Suppressor macrophage treated with lipopolysaccharide for 1 hour (primary cell): ENCODE measurements around the gene CDC25B.

Source experiments
- DNase-seq, 3 donors: peaks; one replicate each; pipeline ENCODE4 v3.0.0-alpha.2; 2020 to 2022

CDC25B gene

DNA sequence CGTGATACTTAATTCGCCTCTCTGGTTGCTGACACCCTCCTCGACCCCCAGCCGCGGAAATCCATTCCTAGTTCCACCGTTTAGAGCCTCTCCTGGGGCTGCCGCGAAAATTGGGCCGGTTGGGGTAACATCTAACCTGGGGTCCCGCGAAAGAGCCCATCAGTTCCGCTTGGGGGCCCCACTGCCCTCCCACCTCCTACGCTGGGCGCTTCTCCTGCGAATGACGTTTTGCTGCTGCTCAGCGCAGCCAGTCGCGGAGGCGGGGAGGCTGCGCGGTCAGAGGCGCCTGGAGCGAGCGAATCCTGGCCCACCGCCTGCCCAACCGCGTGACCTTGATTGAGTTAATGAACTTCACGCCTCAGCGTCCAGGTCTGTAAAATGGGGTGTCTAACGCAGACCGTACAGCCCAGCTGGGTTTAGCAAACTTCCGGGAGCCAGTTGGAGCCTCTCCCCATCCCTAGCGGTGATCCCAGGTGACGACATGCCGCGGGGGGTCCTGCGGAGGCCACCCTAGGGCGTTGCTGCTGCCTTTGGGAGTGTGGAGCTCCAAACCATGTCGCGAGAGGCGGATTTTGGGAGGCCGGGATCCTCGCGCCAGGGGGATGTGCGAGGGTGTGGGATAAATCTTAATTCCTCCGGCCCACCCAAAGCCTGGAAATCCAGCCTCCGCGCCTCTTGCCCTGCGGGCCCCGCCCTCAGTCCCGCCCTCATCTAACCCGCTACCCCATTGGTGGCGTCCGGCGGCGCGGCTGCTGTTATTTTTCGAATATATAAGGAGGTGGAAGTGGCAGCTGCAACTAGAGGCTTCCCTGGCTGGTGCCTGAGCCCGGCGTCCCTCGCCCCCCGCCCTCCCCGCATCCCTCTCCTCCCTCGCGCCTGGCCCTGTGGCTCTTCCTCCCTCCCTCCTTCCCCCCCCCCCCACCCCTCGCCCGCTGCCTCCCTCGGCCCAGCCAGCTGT is at the start of gene CDC25B:
CDC25B (plus strand) TSS at position 800 of the 958 bp plus-strand sequence. CDS start 222 bp downstream, outside the sequence.
- peak; percentile 89 to 95 (median 92) for DNase-seq

GRCh38 chr20:3747471-3747870 is 48.6 kb upstream of the CDC25B start:
- no peak for DNase-seq

DNA sequence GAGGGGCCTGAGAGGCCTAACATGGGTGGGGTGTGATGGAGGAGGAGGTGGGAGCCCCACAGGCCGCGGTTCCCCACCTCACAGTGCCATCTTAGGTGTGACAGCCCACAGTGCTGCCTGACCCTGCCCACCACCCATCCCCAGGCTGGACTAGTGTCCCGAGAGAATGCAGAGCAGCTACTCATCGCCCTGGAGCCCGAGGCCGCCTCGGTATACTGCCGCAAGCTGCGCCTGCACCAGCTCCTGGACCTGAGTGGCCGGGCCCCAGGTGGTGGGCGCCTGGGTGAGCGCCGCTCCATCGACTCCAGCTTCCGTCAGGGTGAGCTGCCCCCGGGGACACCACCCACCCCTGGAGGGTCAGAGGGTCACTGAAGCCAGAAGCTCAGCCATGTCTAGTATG is 48.0 kb upstream of the CDC25B start:
- DNase-seq, result no peak

DNA sequence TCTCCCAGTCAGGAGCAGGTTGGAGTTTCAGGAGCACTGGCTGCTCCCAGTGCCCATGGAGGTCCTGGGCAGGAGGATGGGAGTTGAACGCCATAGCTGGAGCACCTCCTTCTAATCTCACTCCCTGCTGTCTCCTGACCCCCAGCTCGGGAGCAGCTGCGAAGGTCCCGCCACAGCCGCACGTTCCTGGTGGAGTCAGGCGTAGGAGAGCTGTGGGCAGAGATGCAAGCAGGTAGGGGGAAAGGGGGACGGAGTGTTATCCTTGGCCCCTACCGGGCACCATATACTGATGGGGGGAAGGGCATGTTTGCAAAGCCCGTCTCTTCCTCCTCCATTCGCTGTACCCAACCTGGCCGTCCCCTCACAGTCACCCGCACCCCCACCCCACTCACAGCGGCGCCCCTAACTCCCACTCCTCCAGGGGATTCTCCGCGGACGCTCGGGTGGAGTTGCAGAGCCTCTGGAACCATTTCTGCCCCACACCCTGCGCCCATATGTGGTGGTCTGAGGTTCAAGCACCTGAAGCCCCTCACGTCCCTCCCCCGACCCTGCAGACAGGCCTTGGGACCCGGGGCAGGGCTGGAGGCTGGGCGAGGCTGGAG is 46.9 kb upstream of the CDC25B start:
- DNase-seq, result no peak

- peak; percentile 51 to 78 (median 63) for DNase-seq
Observed at GRCh38 chr20:3749689-3750531, 46.2 kb upstream of the CDC25B start.

DNA sequence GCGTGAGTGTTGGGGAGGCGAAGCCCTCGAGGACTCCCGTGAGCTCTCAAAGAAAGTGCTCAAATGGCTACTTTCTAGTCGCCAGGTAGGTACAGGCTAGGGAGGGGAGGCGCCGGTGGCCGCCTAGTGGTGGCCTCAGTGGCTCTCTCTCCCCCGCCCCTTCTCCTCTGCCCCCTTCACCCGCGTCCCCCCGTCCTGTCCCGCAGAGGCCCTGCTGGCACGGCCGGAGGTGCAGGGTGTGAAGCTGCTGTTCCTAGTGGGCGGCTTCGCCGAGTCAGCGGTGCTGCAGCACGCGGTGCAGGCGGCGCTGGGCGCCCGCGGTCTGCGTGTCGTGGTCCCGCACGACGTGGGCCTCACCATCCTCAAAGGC is 44.8 kb upstream of the CDC25B start:
- DNase-seq, result no peak

GRCh38 chr20:3751675-3752385 is 44.3 kb upstream of the CDC25B start:
- peak; percentile 83 to 88 (median 85) for DNase-seq

GRCh38 chr20:3752386-3752759 is 43.7 kb upstream of the CDC25B start:
- no peak for DNase-seq

GRCh38 chr20:3753098-3753497 is 43.0 kb upstream of the CDC25B start:
- peak; percentile 72 to 87 (median 83) for DNase-seq

DNA sequence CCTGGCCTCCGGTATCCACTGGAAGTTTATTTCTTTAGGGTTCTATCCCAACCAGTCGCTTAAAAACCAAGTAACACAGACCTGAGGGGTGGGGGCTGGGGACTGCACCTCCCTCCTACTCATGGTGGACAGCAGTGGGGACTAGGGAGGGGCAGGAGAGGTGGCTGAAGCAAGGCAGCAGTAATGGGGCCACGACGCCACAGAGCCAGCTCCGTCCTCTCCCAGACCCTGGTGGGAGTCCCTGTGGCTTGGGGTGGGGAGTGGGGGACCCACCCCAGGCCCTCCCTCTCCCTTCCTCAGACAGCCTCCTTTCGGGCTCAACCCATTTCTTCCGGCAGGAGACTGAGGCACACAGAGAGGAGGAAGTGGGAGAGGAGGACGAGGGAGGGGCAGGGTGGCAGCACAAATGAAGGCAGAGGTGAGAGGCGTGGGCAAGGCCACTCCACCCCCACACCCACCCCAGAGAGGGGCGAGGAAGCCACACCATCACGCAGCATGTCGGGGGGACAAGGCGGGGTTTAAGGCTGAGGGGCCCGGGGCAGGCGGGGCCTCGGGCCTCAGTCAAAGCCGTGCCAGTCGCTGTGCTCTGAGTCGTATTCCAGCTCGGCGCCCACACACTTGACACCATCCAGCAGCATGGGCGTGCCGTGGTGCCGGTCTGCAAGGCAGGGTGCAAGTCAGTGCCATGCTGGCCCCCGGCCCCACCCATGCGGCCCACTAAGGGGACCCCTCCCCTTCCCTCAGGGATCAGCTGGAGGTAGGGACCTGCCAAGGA is 42.4 kb upstream of the CDC25B start:
- DNase-seq, result no peak

DNA sequence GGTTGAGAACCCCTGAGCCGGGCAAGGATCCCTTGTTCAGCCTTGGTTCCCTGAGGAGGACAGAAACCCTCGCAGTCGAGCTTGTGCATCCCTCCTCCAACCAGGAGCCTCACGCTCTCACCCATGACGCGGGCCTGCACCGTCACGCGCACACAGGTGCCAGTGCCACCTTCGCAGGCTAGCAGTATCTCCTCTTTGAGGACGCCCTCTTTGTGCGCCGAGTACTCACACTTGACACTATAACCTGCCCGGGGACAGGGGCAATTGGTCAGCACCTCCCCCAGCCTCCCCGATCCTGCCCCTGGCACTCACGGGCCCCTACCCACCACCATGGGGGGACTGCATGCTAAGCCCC is 41.9 kb upstream of the CDC25B start:
- no peak for DNase-seq

- DNase-seq, result no peak
Observed at GRCh38 chr20:3755269-3755668, 40.8 kb upstream of the CDC25B start.

- no peak for DNase-seq
Observed at GRCh38 chr20:3755814-3756480, 40.2 kb upstream of the CDC25B start.

DNA sequence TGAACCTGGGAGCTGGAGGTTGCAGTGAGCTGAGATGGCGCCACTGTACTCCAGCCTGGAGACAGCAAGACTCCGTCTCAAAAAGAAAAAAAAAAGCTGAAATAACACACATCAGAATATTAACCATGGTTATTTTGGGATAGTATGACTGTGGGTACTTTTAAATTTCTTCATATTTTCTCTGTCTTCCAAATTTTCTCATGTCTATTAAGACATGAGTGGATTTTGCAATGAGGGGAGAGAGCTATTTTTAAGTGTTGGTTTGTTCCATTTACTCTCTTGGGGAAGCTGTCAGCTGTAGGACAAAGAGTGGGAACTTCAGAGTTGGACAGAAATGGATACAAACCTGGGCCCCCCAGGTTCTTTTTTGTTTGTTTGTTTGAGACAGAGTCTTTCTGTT is 38.8 kb upstream of the CDC25B start:
- peak; percentile 40 to 68 (median 62) for DNase-seq

GRCh38 chr20:3758566-3758965 is 37.5 kb upstream of the CDC25B start:
- DNase-seq, result no peak

- no peak for DNase-seq
Observed at GRCh38 chr20:3759316-3759823, 36.7 kb upstream of the CDC25B start.

- no peak for DNase-seq
Observed at GRCh38 chr20:3759884-3760283, 36.2 kb upstream of the CDC25B start.

GRCh38 chr20:3760655-3761348 is 35.3 kb upstream of the CDC25B start:
- no peak for DNase-seq

GRCh38 chr20:3763671-3764601 is 32.2 kb upstream of the CDC25B start:
- DNase-seq, result peak; percentile 79 to 84 (median 81)
